H1 (cell line): ENCODE data around the gene PRELID2. TPM values are rescaled to one million over a fixed set of nuclear protein-coding genes. Genes with fewer than 3 reads are reported as not detected.
A peak's percentile ranks its signal among the peaks of the same experiment; 100 is the strongest.

Experiments
- CTCF ChIA-PET: fragments of 300-600 bp; sonication (Branson Sonifier 250); formaldehyde crosslinking; loops from one replicate; lab custom pipeline; 2021; ENCODE audit not compliant: partially characterized antibody; lab: Charles Lee
- POLR2A ChIA-PET: fragments of 300-600 bp; sonication (Branson Sonifier 250); formaldehyde crosslinking; loops from one replicate; lab custom pipeline; 2021; ENCODE audit warnings: inconsistent platforms; ENCODE audit not compliant: partially characterized antibody; lab: Charles Lee
- DNase-seq, 2 experiments: peaks; one replicate each; pipeline versions ENCODE4 v3.0.0 to v3.0.0-alpha.2; 2010 to 2022; ENCODE audit warnings: low spot score in 2 of 2, low read depth in 1 of 2, mixed read lengths in 1 of 2
- FAIRE-seq: peaks from 2 replicates; lab custom pipeline; 2011; peaks lifted over from hg19 to GRCh38; lab: Jason Lieb, UNC
- H2AFZ ChIP-seq: 2 replicates; pipeline ENCODE4 v1.8.1; 2012; ENCODE audit warnings: low read length, inconsistent platforms
- H2AK5ac ChIP-seq: 2 replicates; pipeline ENCODE4 v1.6.1; 2013; ENCODE audit warnings: low read depth, low read length
- H2BK120ac ChIP-seq: replicated peaks from 2 replicates; pipeline ENCODE3; 2013; ENCODE audit warnings: low read depth, low read length, inconsistent platforms
- H2BK12ac ChIP-seq: 2 replicates; pipeline ENCODE4 v1.6.1; 2013; ENCODE audit warnings: low read depth, low read length
- H2BK15ac ChIP-seq: 2 replicates; pipeline ENCODE4 v1.6.1; 2013; ENCODE audit warnings: low read length
- H2BK20ac ChIP-seq: 2 replicates; pipeline ENCODE4 v1.6.1; 2013; ENCODE audit warnings: low read length
- H2BK5ac ChIP-seq: 2 replicates; pipeline ENCODE4 v1.6.1; 2013; ENCODE audit warnings: low read depth, low read length
- H3K14ac ChIP-seq: 2 replicates; pipeline ENCODE4 v1.6.1; 2013; ENCODE audit warnings: inconsistent platforms; ENCODE audit not compliant: insufficient read length
- H3K18ac ChIP-seq: 2 replicates; pipeline ENCODE4 v1.6.1; 2013; ENCODE audit warnings: low read length; ENCODE audit errors: extremely low read depth
- H3K23ac ChIP-seq: 2 replicates; pipeline ENCODE4 v1.6.1; 2013; ENCODE audit warnings: inconsistent platforms; ENCODE audit not compliant: insufficient read length
- H3K23me2 ChIP-seq: 2 replicates; pipeline ENCODE4 v1.6.1; 2013; ENCODE audit warnings: low read depth, low read length
- H3K27ac ChIP-seq: 2 replicates; pipeline ENCODE4 v1.6.1; 2011; ENCODE audit warnings: low read depth, low read length, inconsistent platforms
- H3K27me3 ChIP-seq, 4 experiments: replicated peaks in 1 of 4; 1 replicate in 1 of 4; 2 replicates in 3 of 4; pipeline versions ENCODE4 v1.6.1 to v1.8.1; 2011 to 2013; ENCODE audit warnings: low read length in 3 of 4, mild to moderate bottlenecking in 3 of 4, inconsistent platforms in 2 of 4, mixed read lengths in 2 of 4, moderate library complexity in 1 of 4; ENCODE audit not compliant: control insufficient read depth in 3 of 4, insufficient read depth in 3 of 4; ENCODE audit errors: extremely low read depth in 1 of 4
- H3K36me3 ChIP-seq, 4 experiments: 2 replicates each; pipeline versions ENCODE4 v1.6.1 to v1.8.1; 2011 to 2013; ENCODE audit warnings: mild to moderate bottlenecking in 4 of 4, low read length in 3 of 4, moderate library complexity in 2 of 4, control low read depth in 1 of 4, inconsistent platforms in 1 of 4; ENCODE audit not compliant: insufficient read depth in 4 of 4, control insufficient read depth in 2 of 4
- H3K4ac ChIP-seq: replicated peaks from 2 replicates; pipeline ENCODE3; 2013; ENCODE audit warnings: low read length, low read depth, mixed read lengths, inconsistent platforms; ENCODE audit not compliant: insufficient read length
- H3K4me1 ChIP-seq, 4 experiments: replicated peaks in 1 of 4; 1 replicate in 1 of 4; 2 replicates in 3 of 4; pipeline versions ENCODE4 v1.6.1 to v1.8.1; 2011 to 2013; ENCODE audit warnings: low read length in 3 of 4, inconsistent platforms in 2 of 4, mixed read lengths in 1 of 4; ENCODE audit not compliant: insufficient read depth in 4 of 4, control insufficient read depth in 3 of 4
- H3K4me2 ChIP-seq, 2 experiments: 2 replicates each; pipeline versions ENCODE4 v1.6.1 to v1.8.1; 2011 to 2013; ENCODE audit warnings: low read depth in 2 of 2, low read length in 2 of 2, control low read depth in 1 of 2, inconsistent platforms in 1 of 2, mild to moderate bottlenecking in 1 of 2; ENCODE audit not compliant: insufficient read depth in 1 of 2
- H3K4me3 ChIP-seq, 4 experiments: fragments of 200-600, 300-600 bp in 1 of 4; sonication (generic), shearing (Covaris generic), sonication (Bioruptor Twin) in 1 of 4; 2 replicates each; pipeline versions ENCODE4 v1.5.1 to v1.8.1; 2011 to 2016; ENCODE audit warnings: low read length in 4 of 4, low read depth in 3 of 4, control low read depth in 2 of 4, inconsistent platforms in 2 of 4, mild to moderate bottlenecking in 2 of 4, mixed read lengths in 1 of 4, moderate library complexity in 1 of 4; ENCODE audit not compliant: insufficient read depth in 2 of 4; ENCODE audit errors: extremely low read depth in 1 of 4
- H3K56ac ChIP-seq: replicated peaks from 2 replicates; pipeline ENCODE3; 2013; ENCODE audit warnings: low read depth, mild to moderate bottlenecking, mixed read lengths, low read length, inconsistent platforms; ENCODE audit not compliant: insufficient read length
- H3K79me1 ChIP-seq: 2 replicates; pipeline ENCODE4 v1.6.1; 2013; ENCODE audit warnings: low read depth, low read length, control low read depth
- H3K79me2 ChIP-seq, 2 experiments: 2 replicates each; pipeline versions ENCODE4 v1.6.1 to v1.8.1; 2012 to 2013; ENCODE audit warnings: low read length in 2 of 2, mild to moderate bottlenecking in 2 of 2, inconsistent platforms in 1 of 2; ENCODE audit not compliant: insufficient read depth in 2 of 2, control insufficient read depth in 1 of 2
- H3K9ac ChIP-seq, 4 experiments: replicated peaks in 1 of 4; 1 replicate in 1 of 4; 2 replicates in 3 of 4; pipeline versions ENCODE4 v1.6.1 to v1.8.1; 2011 to 2013; ENCODE audit warnings: low read depth in 3 of 4, low read length in 3 of 4, control low read depth in 2 of 4, mild to moderate bottlenecking in 2 of 4, moderate library complexity in 2 of 4, inconsistent platforms in 1 of 4; ENCODE audit errors: extremely low read depth in 1 of 4
- H3K9me3 ChIP-seq, 2 experiments: 2 replicates each; pipeline versions ENCODE4 v1.6.1 to v1.8.1; 2012 to 2013; ENCODE audit warnings: mild to moderate bottlenecking in 2 of 2, moderate library complexity in 2 of 2, control low read depth in 1 of 2, inconsistent platforms in 1 of 2, low read depth in 1 of 2, low read length in 1 of 2, mixed read lengths in 1 of 2; ENCODE audit not compliant: insufficient read depth in 2 of 2
- H4K20me1 ChIP-seq, 2 experiments: replicated peaks in 1 of 2; 2 replicates each; pipeline versions ENCODE3 to v1.8.1; 2011 to 2013; ENCODE audit warnings: inconsistent platforms in 2 of 2, low read length in 2 of 2, mild to moderate bottlenecking in 1 of 2; ENCODE audit not compliant: insufficient read depth in 2 of 2, control insufficient read depth in 1 of 2
- H4K5ac ChIP-seq: 2 replicates; pipeline ENCODE4 v1.6.1; 2013; ENCODE audit warnings: low read length, low read depth, mixed read lengths, inconsistent platforms; ENCODE audit not compliant: insufficient read length
- H4K8ac ChIP-seq: 2 replicates; pipeline ENCODE4 v1.8.0; 2013; ENCODE audit warnings: mild to moderate bottlenecking, moderate library complexity, low read length, inconsistent platforms; ENCODE audit not compliant: insufficient read depth; ENCODE audit errors: extremely low read depth
- H4K91ac ChIP-seq: replicated peaks from 2 replicates; pipeline ENCODE3; 2013; ENCODE audit warnings: low read length, mixed read lengths, inconsistent platforms; ENCODE audit not compliant: insufficient read length
- EP300 ChIP-seq, 2 experiments: IDR thresholded peaks; 1 replicate in 1 of 2; 2 replicates in 1 of 2; pipeline ENCODE4 v1.6.1; 2011 to 2012; ENCODE audit warnings: low read depth in 2 of 2, low read length in 2 of 2, mild to moderate bottlenecking in 2 of 2, borderline replicate concordance in 1 of 2, inconsistent platforms in 1 of 2, moderate library complexity in 1 of 2
- POLR2AphosphoS5 ChIP-seq: IDR thresholded peaks from 2 replicates; pipeline ENCODE4 v1.6.1; 2011; ENCODE audit warnings: low read depth, low read length
- SP2 ChIP-seq: IDR thresholded peaks from 2 replicates; pipeline ENCODE4 v1.6.1; 2012; ENCODE audit warnings: mild to moderate bottlenecking, low read length, inconsistent platforms
- WGBS, 2 experiments: shearing (Covaris generic) in 1 of 2; methylation state at CpG; one replicate each; pipeline versions ENCODE4 v1.1.6 to v1.1.7; 2013 to 2015; ENCODE audit warnings: low lambda C conversion rate in 2 of 2, mixed read lengths in 2 of 2, inconsistent platforms in 1 of 2, low coverage in 1 of 2, missing lambda C conversion rate in 1 of 2; ENCODE audit not compliant: insufficient replicate concordance in 2 of 2, insufficient coverage in 1 of 2, insufficient read length in 1 of 2; ENCODE audit errors: extremely low coverage in 1 of 2, missing lambda C conversion rate in 1 of 2; 5-methylcytosine and 5-hydroxymethylcytosine counted together
- polyA plus RNA-seq, 7 experiments: library from polyadenylated mRNA; depleted of rRNA in 3 of 7; stranded (reverse) in 5 of 7; unstranded in 2 of 7; fragments of >200 nt in 5 of 7; fragments of 200-250 nt in 2 of 7; gene quantifications; 1 replicate in 5 of 7; 2 replicates in 1 of 7; 4 replicates in 1 of 7; pipeline versions ENCODE4 v1.2.1 to v1.2.3, GENCODE V29; 2011 to 2013; ENCODE audit warnings: missing spikeins in 2 of 7, mixed read lengths in 2 of 7
- total RNA-seq: library from RNA; stranded (reverse); fragmentation: NEBNext Ultra II Directional; extraction: Animal tissue kit (Norgen Biotek cat#: 25700); gene quantifications from 2 replicates; pipeline ENCODE4 v1.2.1, GENCODE V29; 2021

Gene PRELID2
- total and polyA plus RNA-seq, 2 of the 8 experiments (the other 6 are each of a cell fraction or from before 2014, with no cell fraction given): 2.2 to 7.8 TPM

- Histone ChIP-seq H3K79me2 (no peaks in the 10 kb centered on the region), H3K14ac (no peak overlapping the region), H2BK5ac (no peak overlapping the region), H3K9ac (no peak overlapping the region), H2BK120ac (no peak overlapping the region), H3K18ac (no peak overlapping the region), H3K4me1 (no peaks in the 10 kb centered on the region), H3K79me1 (no peaks in the 10 kb centered on the region), H3K27ac (no peak overlapping the region), H3K23ac (no peak overlapping the region), H3K23me2 (no peaks in the 10 kb centered on the region), H3K4ac (no peak overlapping the region), H2BK12ac (no peak overlapping the region), H2BK15ac (no peak overlapping the region), H3K9me3 (no peaks in the 10 kb centered on the region), H2BK20ac (no peak overlapping the region), H3K4me3 (no peak overlapping the region), H4K20me1 (no peaks in the 10 kb centered on the region), H2AK5ac (no peak overlapping the region), H3K27me3 (no peaks in the 10 kb centered on the region), H3K4me2 (no peak overlapping the region), H3K36me3 (no peaks in the 10 kb centered on the region; a peak in 1 of 8 replicates), H4K5ac (no peak overlapping the region), H3K56ac (no peak overlapping the region), H4K8ac (no peak overlapping the region), H2AFZ (no peak overlapping the region), H4K91ac (no peak overlapping the region)
- ChIA-PET POLR2A (no interaction called here), CTCF (interaction anchor here (0.9 to 2.2 kb wide), 4 partner anchors 9 to 174 kb away, joined by 3 to 9 read pairs (median 4); no protein-coding TSS in a partner anchor)
- no peak for FAIRE-seq
- DNase-seq: no peak
- 79% methylated on average over 1 of the region's 1 CpG; no CpG with 5 or more reads in 1 of the 2 experiments for WGBS, 2 experiments
- TF ChIP-seq EP300 (IDR thresholded peaks at IDR 0.05; ENCODE audit: borderline replicate concordance in 1 of 2, low read depth in 2 of 2, low read length in 2 of 2): no peak
- TF ChIP-seq POLR2AphosphoS5: peak; percentile 38; the same call in 1 of the 2 replicates
- no peak for TF ChIP-seq SP2
Measured at GRCh38 chr5:145867806-145868205, 32.7 kb upstream of the PRELID2 start.
